GM23248 (cell line): ENCODE measurements around the gene LCP2. TPM values are rescaled to one million over a fixed set of nuclear protein-coding genes. Genes with fewer than 3 reads are reported as not detected.
"Not testable (repeated sequence)": the region's sequence is repeated elsewhere in the genome, so short reads cannot be mapped to it uniquely, and the experiment has no call there.

ENCODE experiments used
- DNase-seq: peaks from one replicate; pipeline ENCODE4 v3.0.0-alpha.2; 2015
- H2AFZ ChIP-seq: fragments of 200-600 bp; sonication (generic); 2 replicates; pipeline ENCODE4 v1.6.1; 2016; ENCODE audit warnings: antibody characterized with exemption
- H3F3A ChIP-seq: fragments of 200-600 bp; sonication (generic); 2 replicates; pipeline ENCODE4 v1.6.1; 2016; ENCODE audit warnings: mild to moderate bottlenecking, antibody characterized with exemption, mixed run types; ENCODE audit not compliant: insufficient read depth
- H3K27ac ChIP-seq: fragments of 200-600 bp; sonication (generic); 2 replicates; pipeline ENCODE4 v1.5.1; 2016; ENCODE audit warnings: mild to moderate bottlenecking
- H3K27me3 ChIP-seq: fragments of 200-600 bp; sonication (generic); replicated peaks from 2 replicates; pipeline ENCODE4 v1.6.1; 2016; ENCODE audit warnings: mild to moderate bottlenecking; ENCODE audit not compliant: insufficient read depth
- H3K36me3 ChIP-seq: fragments of 200-600 bp; sonication (generic); 2 replicates; pipeline ENCODE4 v1.6.1; 2016; ENCODE audit warnings: low read depth, mild to moderate bottlenecking
- H3K4me1 ChIP-seq: fragments of 200-600 bp; sonication (generic); 2 replicates; pipeline ENCODE4 v1.6.1; 2016; ENCODE audit warnings: mild to moderate bottlenecking; ENCODE audit not compliant: insufficient read depth
- H3K4me2 ChIP-seq: fragments of 200-600 bp; sonication (generic); one replicate; pipeline ENCODE4 v1.6.1; 2016; ENCODE audit warnings: mild to moderate bottlenecking; ENCODE audit not compliant: unreplicated experiment
- H3K4me3 ChIP-seq: fragments of 200-600 bp; sonication (generic); 2 replicates; pipeline ENCODE4 v1.5.1; 2016; ENCODE audit warnings: mild to moderate bottlenecking
- H3K79me2 ChIP-seq: fragments of 200-600 bp; sonication (generic); 2 replicates; pipeline ENCODE4 v1.6.1; 2016; ENCODE audit warnings: mild to moderate bottlenecking; ENCODE audit not compliant: insufficient read depth
- H3K9ac ChIP-seq: fragments of 200-600 bp; sonication (generic); 2 replicates; pipeline ENCODE4 v1.6.1; 2016; ENCODE audit warnings: mild to moderate bottlenecking
- H3K9me2 ChIP-seq: fragments of 200-600 bp; sonication (generic); 2 replicates; pipeline ENCODE4 v1.6.1; 2016; ENCODE audit warnings: mixed run types, mild to moderate bottlenecking, moderate library complexity; ENCODE audit not compliant: insufficient read depth
- H3K9me3 ChIP-seq: fragments of 200-600 bp; sonication (generic); one replicate; pipeline ENCODE4 v1.6.1; 2017; ENCODE audit warnings: low read depth
- H4K20me1 ChIP-seq: fragments of 200-600 bp; sonication (generic); 2 replicates; pipeline ENCODE4 v1.6.0; 2016; ENCODE audit not compliant: insufficient read depth
- EZH2 ChIP-seq: fragments of 200-600 bp; sonication (generic); IDR thresholded peaks from 2 replicates; pipeline ENCODE4 v1.6.1; 2018; ENCODE audit warnings: antibody characterized with exemption, mild to moderate bottlenecking; ENCODE audit not compliant: insufficient read depth, poor library complexity, severe bottlenecking
- EZH2phosphoT487 ChIP-seq: fragments of 200-600 bp; sonication (generic); IDR thresholded peaks from 2 replicates; pipeline ENCODE4 v1.6.1; 2018; ENCODE audit warnings: antibody characterized with exemption, moderate library complexity, mild to moderate bottlenecking, low read depth; ENCODE audit not compliant: insufficient read depth
- WGBS, 2 experiments: methylation state at CpG; one replicate each; pipeline ENCODE4 v1.1.6; 2015 to 2017; ENCODE audit warnings: low lambda C conversion rate in 2 of 2, low coverage in 1 of 2; ENCODE audit errors: missing lambda C conversion rate in 2 of 2; 5-methylcytosine and 5-hydroxymethylcytosine counted together
- in situ Hi-C: fragments of 300-500 bp; cut with MboI; formaldehyde crosslinking; loops from 2 replicates; pipeline ENCODE4 v1.15.0; 2020
- polyA plus RNA-seq: library from polyadenylated mRNA; unstranded; fragments of >200 nt; fragmentation: Nextera tagmentation; extraction: Ambion mirVana; gene quantifications from 2 replicates; pipeline ENCODE4 v1.2.1, GENCODE V29; 2016
- total RNA-seq: library from RNA; depleted of rRNA; stranded (reverse); fragments of >200 nt; shearing (Covaris generic); gene quantifications from 2 replicates; pipeline ENCODE4 v1.2.3, GENCODE V29; 2014

Gene LCP2
- total and polyA plus RNA-seq, 2 experiments from 2014 or later: not detected

- H3K4me3 ChIP-seq: no peak overlapping the region
- no peaks in the 10 kb centered on the region for H3K9me3 ChIP-seq
- no peak overlapping the region for H3K4me2 ChIP-seq
- H4K20me1 ChIP-seq: no peaks in the 10 kb centered on the region
- H3K4me1 ChIP-seq: no peaks in the 10 kb centered on the region
- H3K79me2 ChIP-seq: no peaks in the 10 kb centered on the region
- H3K27me3 ChIP-seq: peaks cover 72% of the 10 kb centered on the region
- no peak overlapping the region for H3K9ac ChIP-seq
- H3K36me3 ChIP-seq: no peaks in the 10 kb centered on the region
- no peaks in the 10 kb centered on the region for H3F3A ChIP-seq
- no peaks in the 10 kb centered on the region for H3K9me2 ChIP-seq
- H3K27ac ChIP-seq: no peak overlapping the region
- in situ Hi-C loops: no loop called here
- 22 to 23% methylated on average over 6 of the region's 6 CpGs for WGBS, 2 experiments
- no peak for TF ChIP-seq EZH2
- no peak for TF ChIP-seq EZH2phosphoT487
- DNase-seq: no peak
- H2AFZ ChIP-seq: no peak overlapping the region
Observed at GRCh38 chr5:170248172-170248930, 49.2 kb downstream of the LCP2 start.

GRCh38 chr5:170247363-170247762 is 50.2 kb downstream of the LCP2 start:
- Histone ChIP-seq H3K9me2 (no peaks in the 10 kb centered on the region), H3K4me2 (no peak overlapping the region), H3K9ac (no peak overlapping the region), H4K20me1 (no peaks in the 10 kb centered on the region), H2AFZ (no peak overlapping the region), H3F3A (no peaks in the 10 kb centered on the region), H3K4me1 (no peaks in the 10 kb centered on the region), H3K36me3 (no peaks in the 10 kb centered on the region), H3K27me3 (peaks cover 62% of the 10 kb centered on the region), H3K79me2 (no peaks in the 10 kb centered on the region), H3K4me3 (no peak overlapping the region), H3K9me3 (no peaks in the 10 kb centered on the region), H3K27ac (no peak overlapping the region)
- DNase-seq: no peak
- no peak for TF ChIP-seq EZH2
- no peak for TF ChIP-seq EZH2phosphoT487
- in situ Hi-C loops: no loop called here
- 0 to 4% methylated on average over 2 of the region's 2 CpGs for WGBS, 2 experiments

- TF ChIP-seq EZH2phosphoT487 (no peak), EZH2 (no peak)
- WGBS, 2 experiments: 41 to 43% methylated on average over 4 of the region's 4 CpGs
- Histone ChIP-seq H2AFZ (no peak overlapping the region), H3K9me3 (no peaks in the 10 kb centered on the region), H3K27me3 (peaks cover 52% of the 10 kb centered on the region), H3K36me3 (no peaks in the 10 kb centered on the region), H3K4me1 (no peaks in the 10 kb centered on the region), H3K27ac (no peak overlapping the region), H3K4me3 (no peak overlapping the region), H3K4me2 (no peak overlapping the region), H3K79me2 (no peaks in the 10 kb centered on the region), H4K20me1 (no peaks in the 10 kb centered on the region), H3K9me2 (no peaks in the 10 kb centered on the region), H3K9ac (no peak overlapping the region), H3F3A (no peaks in the 10 kb centered on the region)
- DNase-seq: no peak
- in situ Hi-C loops: no loop called here
Observed at GRCh38 chr5:170246126-170246870, 51.3 kb downstream of the LCP2 start.

- H3F3A ChIP-seq, H3K79me2 ChIP-seq, H3K4me1 ChIP-seq, H2AFZ ChIP-seq, H3K9ac ChIP-seq, H3K4me3 ChIP-seq, H4K20me1 ChIP-seq, H3K9me2 ChIP-seq, H3K4me2 ChIP-seq, H3K27ac ChIP-seq, H3K9me3 ChIP-seq, in situ Hi-C loops, H3K36me3 ChIP-seq, DNase-seq: not testable (repeated sequence)
- H3K27me3 ChIP-seq: peaks cover 44% of the 10 kb centered on the region
- WGBS, 2 experiments: 78 to 82% methylated on average over 15 to 22 of the region's 23 CpGs
Observed at GRCh38 chr5:170245436-170245835, 52.1 kb downstream of the LCP2 start.
